GM18519 (cell line): ENCODE results near the gene THAP2.
"Not testable (repeated sequence)": the region's sequence is repeated elsewhere in the genome, so short reads cannot be mapped to it uniquely, and the experiment has no call there.

ENCODE experiments used
- ATAC-seq: cut with Tn5 transposase; IDR thresholded peaks from one replicate; pipeline ENCODE4 v1.9.1; 2021; ENCODE audit warnings: mild to moderate bottlenecking, moderate library complexity; ENCODE audit not compliant: unreplicated experiment, low FRiP score

The THAP2 gene

DNA sequence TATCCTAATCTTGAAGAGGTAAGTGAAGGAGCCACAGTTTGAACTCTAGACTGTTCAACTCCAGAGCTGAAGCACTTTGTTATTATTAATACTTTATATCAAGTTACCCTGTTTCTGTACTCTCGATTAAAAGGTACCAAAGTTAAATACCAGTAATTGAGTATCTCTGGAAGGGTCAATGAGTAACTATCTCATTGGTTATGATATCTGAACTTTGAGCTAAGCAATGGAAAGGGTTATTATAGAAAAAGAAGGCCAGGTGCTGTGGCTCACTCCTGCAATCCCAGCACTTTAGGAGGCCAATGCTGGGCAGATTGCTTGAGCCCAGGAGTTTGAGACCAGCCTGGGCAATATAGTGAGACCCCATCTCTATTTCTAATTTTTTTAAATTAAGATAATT lies 31.7 kb downstream of the THAP2 start:
- no peak for ATAC-seq

GRCh38 chr12:71702181-71702580 lies 38.1 kb downstream of the THAP2 start:
- ATAC-seq: not testable (repeated sequence)

- ATAC-seq: no peak
Measured at GRCh38 chr12:71702590-71702989, 38.5 kb downstream of the THAP2 start.

GRCh38 chr12:71703206-71703605 lies 39.1 kb downstream of the THAP2 start:
- ATAC-seq: no peak

DNA sequence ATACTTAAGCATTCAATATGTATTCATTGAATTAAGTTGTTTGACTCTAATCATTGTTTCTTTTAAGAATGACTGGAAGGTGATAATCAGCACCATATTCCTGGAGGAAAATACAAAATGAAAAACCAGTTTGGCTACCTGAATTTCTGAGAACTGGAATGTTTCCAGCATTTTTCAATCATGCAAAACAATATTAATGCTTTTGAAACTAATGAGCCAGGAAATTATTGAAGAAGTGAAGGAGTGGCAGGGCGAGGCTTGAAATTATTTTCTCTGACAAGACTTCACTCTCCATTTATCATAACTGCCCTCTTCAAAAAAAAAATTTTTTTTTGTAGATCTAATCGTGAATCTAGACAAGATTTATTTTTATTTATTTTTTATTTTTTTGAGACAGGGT lies 40.8 kb downstream of the THAP2 start:
- no peak for ATAC-seq

DNA sequence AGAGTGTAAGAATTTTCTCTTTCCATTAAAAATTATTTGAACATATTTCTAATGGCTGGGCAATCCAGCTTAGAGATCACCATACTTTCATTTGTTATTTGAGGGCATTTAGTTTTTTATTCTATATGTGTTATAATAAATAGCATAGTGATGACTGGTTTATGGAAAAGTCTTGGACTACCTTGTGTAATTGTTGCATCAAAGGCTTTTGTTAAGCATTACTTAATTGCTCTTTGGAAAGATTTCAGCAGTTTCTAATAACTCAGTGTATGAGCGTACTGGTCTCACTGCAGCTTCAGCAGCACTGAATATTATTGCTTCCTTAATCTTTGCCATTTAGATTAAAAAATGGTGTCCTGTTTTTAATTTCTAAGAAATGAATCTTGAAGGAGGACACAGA lies 44.6 kb downstream of the THAP2 start:
- no peak for ATAC-seq

DNA sequence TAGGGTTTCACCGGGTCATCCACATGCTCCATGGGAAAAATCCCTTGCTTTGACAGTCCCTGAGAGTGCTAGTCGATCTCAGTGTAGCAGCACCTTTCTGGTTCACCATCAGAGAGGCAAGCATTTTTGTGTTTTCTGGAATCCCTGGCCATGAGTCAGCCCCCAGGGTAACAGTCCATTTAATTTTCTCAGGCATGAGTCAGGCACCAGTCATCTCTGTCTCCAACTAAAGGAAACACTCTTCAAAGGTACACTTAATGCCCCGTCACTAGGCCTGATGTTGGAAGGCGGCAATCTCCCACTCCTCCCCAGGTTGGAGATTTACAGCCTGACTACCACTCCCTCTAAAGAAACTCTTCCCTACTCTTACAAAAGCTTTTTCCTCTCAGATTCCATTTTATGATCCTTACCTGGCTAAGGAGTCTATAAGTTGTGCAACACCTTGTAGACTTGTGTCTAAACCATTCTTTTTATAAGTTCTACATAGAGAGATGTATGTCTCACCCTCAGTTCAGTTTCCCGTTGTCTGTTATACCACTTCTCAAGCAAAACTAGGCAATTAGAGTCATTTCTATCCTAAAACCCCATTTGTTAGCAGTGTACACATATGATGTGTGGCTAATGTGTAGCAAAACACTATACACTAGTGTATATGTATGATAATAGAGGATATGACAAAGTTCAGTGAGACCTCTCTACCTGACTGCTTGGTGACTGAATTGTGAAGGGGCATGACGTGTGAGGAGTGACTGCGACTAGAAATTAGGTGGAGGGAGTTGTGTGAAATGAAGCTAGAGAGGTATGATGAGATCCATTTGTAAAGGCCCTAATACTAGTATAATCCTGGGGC lies 46.4 kb downstream of the THAP2 start:
- ATAC-seq: no peak

DNA sequence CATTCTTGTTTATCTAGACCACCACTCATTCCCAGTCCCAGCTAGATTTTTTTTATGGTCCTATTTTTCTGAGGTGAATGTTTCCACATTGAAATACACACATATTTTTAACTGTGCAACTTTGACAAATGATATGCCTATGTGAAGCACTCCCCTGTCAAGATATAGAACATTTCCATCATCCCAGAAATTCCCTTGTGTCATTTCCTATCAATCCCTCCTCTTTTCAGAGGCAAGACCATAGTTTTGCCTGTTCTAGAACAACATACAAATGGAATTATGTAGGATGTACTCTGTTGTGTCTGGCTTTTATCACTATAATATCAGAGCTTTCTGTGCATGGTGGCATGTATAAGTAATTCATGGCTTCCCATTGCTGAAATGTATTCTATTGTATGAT lies 54.5 kb downstream of the THAP2 start:
- ATAC-seq: no peak

GRCh38 chr12:71719647-71720370 lies 55.7 kb downstream of the THAP2 start:
- no peak for ATAC-seq

GRCh38 chr12:71721783-71722505 lies 57.8 kb downstream of the THAP2 start:
- no peak for ATAC-seq

DNA sequence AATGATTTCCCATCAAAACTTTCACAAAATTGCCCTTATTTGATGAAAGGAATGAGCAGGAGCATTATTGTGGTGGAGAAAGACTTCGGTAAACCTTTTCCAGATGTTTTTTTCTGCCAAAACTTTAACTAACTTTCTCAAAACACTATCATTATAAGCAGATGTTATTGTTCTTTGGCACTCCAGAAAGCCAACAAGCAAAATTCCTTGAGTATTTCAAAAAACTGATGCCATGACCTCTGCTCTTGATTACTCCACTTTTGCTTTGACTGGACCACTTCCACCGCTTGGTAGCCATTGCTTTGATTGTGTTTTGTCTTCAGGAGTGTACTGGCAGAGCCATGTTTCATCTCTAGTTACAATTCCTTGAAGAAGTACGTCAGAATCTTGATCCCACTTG lies 60.9 kb downstream of the THAP2 start:
- no peak for ATAC-seq

DNA sequence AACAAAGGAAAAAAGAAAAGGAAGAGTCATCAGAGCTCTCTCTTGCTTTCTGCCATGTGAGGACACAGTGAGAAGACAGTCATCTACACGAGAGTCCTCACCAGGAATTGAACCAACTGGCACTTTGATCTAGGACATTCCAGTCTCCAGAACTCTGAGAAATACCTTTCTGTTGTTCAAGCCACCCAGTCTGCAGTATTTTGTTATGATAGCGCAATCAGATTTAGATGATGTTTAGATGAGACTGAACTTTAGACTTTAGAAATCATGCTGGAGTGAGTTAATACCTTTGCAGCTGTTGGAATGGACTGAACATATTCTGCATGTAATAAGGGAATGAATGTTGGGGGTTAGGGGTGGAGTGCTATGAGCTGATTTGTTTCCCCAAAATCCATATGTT lies 62.4 kb downstream of the THAP2 start:
- no peak for ATAC-seq

DNA sequence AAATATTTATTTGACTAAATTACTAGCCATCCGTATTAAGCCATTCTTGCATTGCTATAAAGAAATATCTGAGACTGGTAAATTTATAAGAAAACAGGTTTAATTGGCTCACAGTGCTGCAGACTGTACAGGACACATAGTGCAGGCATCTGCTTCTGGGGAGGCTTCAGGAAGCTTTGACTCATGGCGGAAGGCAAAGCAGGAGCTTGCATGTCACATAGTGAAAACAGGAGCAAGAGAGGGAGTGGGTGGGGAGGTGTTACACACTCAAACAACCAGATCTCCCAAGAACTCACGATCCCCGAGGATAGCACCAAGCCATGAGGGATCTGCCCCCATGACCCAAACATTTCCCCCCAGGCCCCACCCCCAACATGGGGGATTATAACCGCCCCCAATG lies 63.9 kb downstream of the THAP2 start:
- ATAC-seq: no peak
